WTC11 (cell line): ENCODE data around the gene FZD10. TPM values are rescaled to one million over a fixed set of nuclear protein-coding genes. Genes with fewer than 3 reads are reported as not detected.

Source experiments
- ATAC-seq: fragments of 200-7000 bp; cut with Tn5 transposase; 2 replicates; pipeline ENCODE4 v1.10.0; 2021; ENCODE audit warnings: mild to moderate bottlenecking, moderate library complexity
- CTCF ChIA-PET: fragments of 300-600 bp; sonication (Branson Sonifier 250); formaldehyde crosslinking; loops from one replicate; lab custom pipeline; 2021; ENCODE audit warnings: antibody characterized with exemption; lab: Charles Lee
- POLR2A ChIA-PET: fragments of 350-600 bp; sonication (Branson Sonifier 250); formaldehyde crosslinking; loops from one replicate; lab custom pipeline; 2021; ENCODE audit warnings: antibody characterized with exemption; lab: Charles Lee
- DNase-seq: peaks from one replicate; pipeline ENCODE4 v3.0.0; 2021; ENCODE audit warnings: low spot score
- H3K27ac Mint-ChIP-seq: 2 replicates; pipeline ENCODE4 v1.8.0; 2021; ENCODE audit warnings: mixed read lengths
- H3K27me3 Mint-ChIP-seq: 2 replicates; pipeline ENCODE4 v1.8.0; 2021; ENCODE audit warnings: low read depth, mild to moderate bottlenecking, moderate library complexity, mixed read lengths
- H3K36me3 Mint-ChIP-seq: 2 replicates; pipeline ENCODE4 v1.8.0; 2021; ENCODE audit warnings: mixed read lengths
- H3K4me1 Mint-ChIP-seq: 2 replicates; pipeline ENCODE4 v1.8.0; 2022; ENCODE audit warnings: mixed read lengths
- H3K4me3 Mint-ChIP-seq: 2 replicates; pipeline ENCODE4 v1.8.0; 2021; ENCODE audit warnings: mild to moderate bottlenecking, moderate library complexity, mixed read lengths
- H3K9me3 Mint-ChIP-seq: 2 replicates; pipeline ENCODE4 v1.8.0; 2021; ENCODE audit warnings: mixed read lengths
- AFF4 ChIP-seq: sonication (generic); formaldehyde crosslinking; IDR thresholded peaks from 2 replicates; pipeline ENCODE4 v1.8.1; 2023; ENCODE audit warnings: mild to moderate bottlenecking, missing genetic modification reagents, borderline replicate concordance
- EMX1 ChIP-seq: fragments of 250-450 bp; sonication (Bioruptor Pico); IDR thresholded peaks from 2 replicates; pipeline ENCODE4 v1.8.0; 2021; ENCODE audit warnings: mild to moderate bottlenecking
- ERG ChIP-seq: fragments of 250-450 bp; sonication (Bioruptor Pico); IDR thresholded peaks from 2 replicates; pipeline ENCODE4 v1.8.0; 2021; ENCODE audit warnings: mild to moderate bottlenecking
- ESRRA ChIP-seq: sonication (generic); formaldehyde crosslinking; IDR thresholded peaks from 2 replicates; pipeline ENCODE4 v1.8.1; 2022; ENCODE audit warnings: mild to moderate bottlenecking, missing genetic modification reagents, borderline replicate concordance
- ETV6 ChIP-seq: sonication (generic); formaldehyde crosslinking; IDR thresholded peaks from 2 replicates; pipeline ENCODE4 v1.8.1; 2022; ENCODE audit warnings: mild to moderate bottlenecking, missing genetic modification reagents
- JAZF1 ChIP-seq: fragments of 250-450 bp; sonication (Bioruptor Pico); IDR thresholded peaks from 2 replicates; pipeline ENCODE4 v1.9.0; 2021; ENCODE audit warnings: moderate library complexity, mild to moderate bottlenecking, inconsistent platforms
- NR1H2 ChIP-seq: sonication (generic); formaldehyde crosslinking; IDR thresholded peaks from 2 replicates; pipeline ENCODE4 v1.9.0; 2021; ENCODE audit warnings: mild to moderate bottlenecking, moderate library complexity, missing genetic modification reagents
- USF1 ChIP-seq: sonication (generic); formaldehyde crosslinking; IDR thresholded peaks from 2 replicates; pipeline ENCODE4 v1.8.0; 2022; ENCODE audit warnings: mild to moderate bottlenecking, missing genetic modification reagents
- USF2 ChIP-seq: sonication (generic); formaldehyde crosslinking; IDR thresholded peaks from 2 replicates; pipeline ENCODE4 v1.8.1; 2023; ENCODE audit warnings: mild to moderate bottlenecking, missing genetic modification reagents, moderate library complexity
- ZBTB43 ChIP-seq: sonication (generic); formaldehyde crosslinking; IDR thresholded peaks from 2 replicates; pipeline ENCODE4 v1.8.1; 2023; ENCODE audit warnings: mild to moderate bottlenecking, missing genetic modification reagents
- ZNF425 ChIP-seq: fragments of 250-450 bp; sonication (Bioruptor Pico); conservative IDR thresholded peaks from 2 replicates; pipeline ENCODE4 v1.9.0; 2021; ENCODE audit warnings: mild to moderate bottlenecking
- ZNF512 ChIP-seq: sonication (generic); formaldehyde crosslinking; IDR thresholded peaks from 2 replicates; pipeline ENCODE4 v1.8.1; 2022; ENCODE audit warnings: missing genetic modification reagents, borderline replicate concordance
- total RNA-seq: library from RNA; stranded (reverse); gene quantifications from 3 replicates; pipeline ENCODE4 v1.2.3, GENCODE V29; 2021

Gene FZD10
- total RNA-seq, 1 experiment from 2014 or later, result 1.1 TPM

GRCh38 chr12:130141105-130141504 lies 21.2 kb upstream of the FZD10 start (continued):
- TF ChIP-seq ZNF425 (CRISPR knock-in tag), result no peak
- no peak for TF ChIP-seq AFF4
- no peak for TF ChIP-seq ETV6 (CRISPR knock-in tag)
- no peak for TF ChIP-seq USF1
- TF ChIP-seq ERG, result no peak

- TF ChIP-seq JAZF1 (CRISPR knock-in tag), result no peak
- TF ChIP-seq ZBTB43, result no peak
- no peak for TF ChIP-seq EMX1
- no peak for TF ChIP-seq NR1H2 (CRISPR knock-in tag)
- TF ChIP-seq ZNF512 (CRISPR knock-in tag), result no peak
- TF ChIP-seq USF2 (CRISPR knock-in tag), result no peak
- no peak for TF ChIP-seq ESRRA (CRISPR knock-in tag)
- TF ChIP-seq, all 79 proteins: peak for 0
- ATAC-seq, result no peak
- CTCF ChIA-PET, result interaction anchor here (0.6 kb wide), 1 partner anchor 128 kb away, joined by 3 read pairs; no protein-coding TSS in a partner anchor
- peaks cover 8% of the 10 kb centered on the region for H3K4me1 Mint-ChIP-seq
- peaks cover 26% of the 10 kb centered on the region for H3K27me3 Mint-ChIP-seq
- POLR2A ChIA-PET, result no interaction called here
- H3K27ac Mint-ChIP-seq, result no peak overlapping the region
- H3K9me3 Mint-ChIP-seq, result peaks cover 26% of the 10 kb centered on the region
- H3K36me3 Mint-ChIP-seq, result peaks cover 43% of the 10 kb centered on the region
- no peak for DNase-seq
- H3K4me3 Mint-ChIP-seq, result no peak overlapping the region
Measured at GRCh38 chr12:130141901-130142683, 20.2 kb upstream of the FZD10 start.
